IMR-90 (cell line): ENCODE data around the gene POGK. TPM values are rescaled to one million over a fixed set of nuclear protein-coding genes. Genes with fewer than 3 reads are reported as not detected.
A peak's percentile ranks its signal among the peaks of the same experiment; 100 is the strongest.
"Not testable (repeated sequence)": the region's sequence is repeated elsewhere in the genome, so short reads cannot be mapped to it uniquely, and the experiment has no call there.

Experiments used
- ATAC-seq: fragments of 200-7000 bp; cut with Tn5 transposase; 2 replicates; pipeline ENCODE4 v1.9.1; 2020; ENCODE audit warnings: low read depth, mild to moderate bottlenecking, moderate library complexity
- BruUV-seq: library from RNA; stranded (reverse); fragments of 400-500 nt; replicated peaks from 2 replicates; lab custom pipeline; 2021; lab: Mats Ljungman, UMichigan
- CTCF ChIA-PET: fragments of 300-600 bp; formaldehyde crosslinking; extraction: SDS; loops from one replicate; lab custom pipeline; 2021; ENCODE audit warnings: antibody characterized with exemption; lab: Yijun Ruan, JAX
- POLR2A ChIA-PET: fragments of 300-600 bp; sonication (Branson Sonifier 250); formaldehyde crosslinking; loops from one replicate; lab custom pipeline; 2022; ENCODE audit warnings: antibody characterized with exemption; ENCODE audit not compliant: unreplicated experiment; lab: Charles Lee
- DNase-seq: peaks from one replicate; pipeline ENCODE4 v3.0.0; 2013
- H2AFZ ChIP-seq: replicated peaks from 2 replicates; pipeline ENCODE3; 2013; ENCODE audit warnings: low read length, mild to moderate bottlenecking; ENCODE audit not compliant: poor library complexity
- H2AK5ac ChIP-seq: 2 replicates; pipeline ENCODE4 v1.6.1; 2013; ENCODE audit warnings: low read depth, low read length, inconsistent platforms
- H2AK9ac ChIP-seq: replicated peaks from 2 replicates; pipeline ENCODE3; 2013; ENCODE audit warnings: mild to moderate bottlenecking, low read depth, low read length, moderate library complexity; ENCODE audit not compliant: poor library complexity
- H2BK120ac ChIP-seq: 2 replicates; pipeline ENCODE4 v1.6.1; 2013; ENCODE audit warnings: low read depth, low read length, inconsistent platforms
- H2BK15ac ChIP-seq: 3 replicates; pipeline ENCODE4 v1.6.1; 2013; ENCODE audit warnings: low read depth, low read length, inconsistent platforms
- H2BK20ac ChIP-seq: 2 replicates; pipeline ENCODE4 v1.6.1; 2013; ENCODE audit warnings: low read depth, mild to moderate bottlenecking, inconsistent platforms, low read length, moderate library complexity
- H2BK5ac ChIP-seq: 2 replicates; pipeline ENCODE4 v1.6.1; 2013; ENCODE audit warnings: mild to moderate bottlenecking, low read depth, low read length, inconsistent platforms; ENCODE audit not compliant: poor library complexity, severe bottlenecking
- H3K14ac ChIP-seq: replicated peaks from 2 replicates; pipeline ENCODE4 v1.6.1; 2013; ENCODE audit warnings: low read depth, low read length, inconsistent platforms
- H3K18ac ChIP-seq: 2 replicates; pipeline ENCODE4 v1.6.1; 2013; ENCODE audit warnings: low read depth, low read length, control low read depth
- H3K23ac ChIP-seq: 2 replicates; pipeline ENCODE4 v1.6.1; 2013; ENCODE audit warnings: low read depth, low read length, inconsistent platforms
- H3K27ac ChIP-seq: 2 replicates; pipeline ENCODE4 v1.5.1; 2013; ENCODE audit warnings: mild to moderate bottlenecking, control low read depth, low read length; ENCODE audit not compliant: insufficient read depth
- H3K27me3 ChIP-seq: 2 replicates; pipeline ENCODE4 v1.6.1; 2013; ENCODE audit warnings: low read length; ENCODE audit not compliant: control insufficient read depth, insufficient read depth
- H3K36me3 ChIP-seq: 2 replicates; pipeline ENCODE4 v1.6.1; 2013; ENCODE audit warnings: low read length, mixed read lengths; ENCODE audit not compliant: control insufficient read depth, insufficient read depth
- H3K4ac ChIP-seq: 2 replicates; pipeline ENCODE4 v1.6.1; 2013; ENCODE audit warnings: low read depth, low read length, inconsistent platforms
- H3K4me1 ChIP-seq: 2 replicates; pipeline ENCODE4 v1.6.1; 2013; ENCODE audit warnings: low read length, mixed read lengths; ENCODE audit not compliant: control insufficient read depth, insufficient read depth
- H3K4me2 ChIP-seq: 2 replicates; pipeline ENCODE4 v1.6.1; 2013; ENCODE audit warnings: low read depth, mild to moderate bottlenecking, control low read depth, low read length, moderate library complexity
- H3K4me3 ChIP-seq: 2 replicates; pipeline ENCODE4 v1.5.1; 2013; ENCODE audit warnings: low read depth, mild to moderate bottlenecking, control low read depth, low read length, moderate library complexity; ENCODE audit not compliant: insufficient read depth
- H3K56ac ChIP-seq: 2 replicates; pipeline ENCODE4 v1.6.1; 2013; ENCODE audit warnings: low read length, inconsistent platforms; ENCODE audit not compliant: insufficient read depth; ENCODE audit errors: extremely low read depth
- H3K79me1 ChIP-seq, 2 experiments: 2 replicates each; pipeline ENCODE4 v1.6.1; 2013; ENCODE audit warnings: low read length in 2 of 2, inconsistent platforms in 1 of 2, low read depth in 1 of 2
- H3K9ac ChIP-seq: 2 replicates; pipeline ENCODE4 v1.6.1; 2013; ENCODE audit warnings: low read depth, low read length, control low read depth
- H3K9me1 ChIP-seq: 2 replicates; pipeline ENCODE4 v1.6.1; 2013; ENCODE audit warnings: low read length, inconsistent platforms; ENCODE audit not compliant: insufficient read depth
- H3K9me3 ChIP-seq: 2 replicates; pipeline ENCODE4 v1.6.1; 2013; ENCODE audit warnings: low read length; ENCODE audit not compliant: control insufficient read depth, insufficient read depth
- H4K20me1 ChIP-seq: 2 replicates; pipeline ENCODE4 v1.6.1; 2013; ENCODE audit warnings: low read length, inconsistent platforms; ENCODE audit not compliant: insufficient read depth
- H4K5ac ChIP-seq: 2 replicates; pipeline ENCODE4 v1.6.1; 2013; ENCODE audit warnings: mild to moderate bottlenecking, low read depth, low read length, control low read depth
- H4K8ac ChIP-seq, 2 experiments: 2 replicates each; pipeline ENCODE4 v1.6.1; 2013; ENCODE audit warnings: low read depth in 2 of 2, low read length in 2 of 2, control low read depth in 1 of 2, inconsistent platforms in 1 of 2
- H4K91ac ChIP-seq: 2 replicates; pipeline ENCODE4 v1.6.1; 2013; ENCODE audit warnings: low read depth, low read length, inconsistent platforms; ENCODE audit not compliant: insufficient read depth
- MXI1 ChIP-seq: IDR thresholded peaks from 2 replicates; pipeline ENCODE4 v1.6.1; 2012; ENCODE audit warnings: low read depth, mild to moderate bottlenecking, low read length, moderate library complexity, borderline replicate concordance
- WGBS, 2 experiments: methylation state at CpG; one replicate each; pipeline versions ENCODE4 v1.1.5 to v1.1.7; 2013; ENCODE audit warnings: missing lambda C conversion rate in 2 of 2; ENCODE audit not compliant: insufficient read length in 1 of 2; ENCODE audit errors: extremely low coverage in 2 of 2; 5-methylcytosine and 5-hydroxymethylcytosine counted together
- dilution Hi-C: fragments of 300-500 bp; cut with HindIII; formaldehyde crosslinking; loops from one replicate; pipeline ENCODE4 v1.14.3; 2018; ENCODE audit warnings: low sequenced_read_pairs; ENCODE audit not compliant: unreplicated experiment
- in situ Hi-C: fragments of 300-500 bp; cut with MboI; formaldehyde crosslinking; loops from 3 replicates; pipeline ENCODE4 v1.14.3; 2019; ENCODE audit warnings: low sequenced_read_pairs, inconsistent platforms, mixed read lengths
- intact Hi-C: fragments of 100-400 bp; cut with micrococcal nuclease; formaldehyde crosslinking; loops from 2 replicates; pipeline ENCODE4 v1.10.0; 2022
- polyA plus RNA-seq, 3 experiments: library from polyadenylated mRNA; depleted of rRNA; stranded (reverse); fragments of >200 nt; gene quantifications; 2 replicates each; pipeline ENCODE4 v1.2.3, GENCODE V29; 2012; ENCODE audit warnings: low replicate concordance in 1 of 3
- total RNA-seq: library from RNA; depleted of rRNA; stranded (reverse); fragments of >200 nt; gene quantifications from 2 replicates; pipeline ENCODE4 v1.2.3, GENCODE V29; 2012
- TF ChIP-seq, protein P1 (sequence below): fragments of 150-350 bp; IDR thresholded peaks from 2 replicates; pipeline ENCODE4 v1.6.1; 2017; ENCODE audit warnings: mild to moderate bottlenecking, antibody characterized with exemption, low read length, low read depth

The POGK gene
- total and polyA plus RNA-seq, 2 of the 4 experiments (the other 2 are of a cell fraction): 11.3 to 25.6 TPM

DNA sequence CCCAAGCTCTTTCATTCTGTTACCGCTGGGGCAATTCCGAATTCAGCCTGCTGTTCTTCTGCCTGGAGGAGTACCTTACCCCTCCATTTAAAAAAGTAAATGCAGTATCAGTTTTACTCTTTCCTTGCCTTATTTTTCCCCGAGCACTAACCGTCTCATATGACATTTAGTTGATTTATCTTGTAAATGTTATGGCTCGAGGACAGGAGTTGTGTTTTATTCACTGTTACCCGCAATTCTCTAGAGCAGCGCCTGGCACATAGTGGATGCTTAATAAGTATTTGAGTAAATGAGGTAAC lies 37.2 kb downstream of the POGK start:
- Histone ChIP-seq H4K20me1 (no peaks in the 10 kb centered on the region), H3K56ac (no peak overlapping the region), H4K5ac (no peak overlapping the region), H2AFZ (peak overlapping the region; percentile 96), H3K4me1 (peaks cover 2% of the 10 kb centered on the region; the same call in 1 of the 2 replicates), H4K91ac (no peak overlapping the region), H3K23ac (no peak overlapping the region), H3K79me1 (peaks cover 18 to 27% of the 10 kb centered on the region in 2 experiments), H3K9me3 (no peaks in the 10 kb centered on the region), H4K8ac (no peak overlapping the region), H2BK120ac (no peak overlapping the region), H3K27me3 (no peaks in the 10 kb centered on the region; the same call in 1 of the 2 replicates), H3K9me1 (peaks cover 5% of the 10 kb centered on the region; the same call in 1 of the 2 replicates), H3K4me3 (peak overlapping the region; percentile 88), H3K27ac (no peak overlapping the region), H3K14ac (no peak overlapping the region), H3K36me3 (no peaks in the 10 kb centered on the region; the same call in 1 of the 2 replicates), H2BK5ac (no peak overlapping the region), H2BK15ac (no peak overlapping the region), H2AK5ac (no peak overlapping the region), H3K18ac (no peak overlapping the region), H2BK20ac (no peak overlapping the region), H3K4me2 (peak overlapping the region; percentile 80), H2AK9ac (peak overlapping the region; percentile 35), H3K4ac (no peak overlapping the region), H3K9ac (peak overlapping the region; percentile 15; the same call in 1 of the 2 replicates)
- ChIA-PET POLR2A (interaction anchor here (0.6 kb wide), 1 partner anchor 38 kb away, joined by 3 read pairs; the partner anchor contains the start of gene POGK), CTCF (interaction anchor here (0.7 to 1.7 kb wide), 4 partner anchors 11 to 183 kb away, joined by 3 to 4 read pairs (median 3); no protein-coding TSS in a partner anchor)
- BruUV-seq: no TSS peak
- TF ChIP-seq MXI1: 0 out of 2 replicates have a peak, but pooled peaks have one; percentile 28
- TF ChIP-seq, protein P1, sequence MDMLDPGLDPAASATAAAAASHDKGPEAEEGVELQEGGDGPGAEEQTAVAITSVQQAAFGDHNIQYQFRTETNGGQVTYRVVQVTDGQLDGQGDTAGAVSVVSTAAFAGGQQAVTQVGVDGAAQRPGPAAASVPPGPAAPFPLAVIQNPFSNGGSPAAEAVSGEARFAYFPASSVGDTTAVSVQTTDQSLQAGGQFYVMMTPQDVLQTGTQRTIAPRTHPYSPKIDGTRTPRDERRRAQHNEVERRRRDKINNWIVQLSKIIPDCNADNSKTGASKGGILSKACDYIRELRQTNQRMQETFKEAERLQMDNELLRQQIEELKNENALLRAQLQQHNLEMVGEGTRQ: no peak
- no CpG with 5 or more reads among the region's 7 CpGs for WGBS, 2 experiments
- dilution Hi-C loops: no loop called here
- in situ Hi-C loops: no loop called here
- DNase-seq (no peak), ATAC-seq (no peak)
- intact Hi-C loops: no loop called here

DNA sequence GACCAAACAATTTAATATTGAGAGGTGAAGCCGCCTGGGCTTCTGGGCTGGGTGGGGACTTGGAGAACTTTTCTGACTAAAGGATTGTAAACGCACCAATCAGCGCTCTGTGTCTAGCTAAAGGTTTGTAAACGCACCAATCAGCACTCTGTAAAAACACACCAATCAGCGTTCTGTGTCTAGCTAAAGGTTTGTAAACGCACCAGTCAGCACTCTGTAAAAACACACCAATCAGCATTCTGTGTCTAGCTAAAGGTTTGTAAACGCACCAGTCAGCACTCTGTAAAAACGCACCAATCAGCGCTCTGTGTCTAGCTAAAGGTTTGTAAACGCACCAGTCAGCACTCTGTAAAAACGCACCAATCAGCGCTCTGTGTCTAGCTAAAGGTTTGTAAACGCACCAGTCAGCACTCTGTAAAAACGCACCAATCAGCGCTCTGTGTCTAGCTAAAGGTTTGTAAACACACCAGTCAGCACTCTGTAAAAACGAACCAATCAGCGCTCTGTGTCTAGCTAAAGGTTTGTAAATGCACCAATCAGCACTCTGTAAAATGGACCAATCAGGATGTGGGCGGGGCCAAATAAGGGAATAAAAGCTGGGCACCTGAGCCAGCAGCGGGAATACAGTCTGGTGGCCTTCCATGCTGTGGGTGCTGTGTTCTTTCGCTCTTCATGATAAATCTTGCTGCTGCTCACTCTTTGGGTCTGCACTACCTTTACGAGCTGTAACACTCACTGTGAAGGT lies 39.1 kb downstream of the POGK start:
- in situ Hi-C loops, H3K9me1 ChIP-seq, H2AFZ ChIP-seq, intact Hi-C loops, H4K8ac ChIP-seq, dilution Hi-C loops, H2BK15ac ChIP-seq, H3K56ac ChIP-seq, POLR2A ChIA-PET, H3K9ac ChIP-seq, H4K91ac ChIP-seq, H3K18ac ChIP-seq, H2BK120ac ChIP-seq, H4K5ac ChIP-seq, H3K23ac ChIP-seq, H2BK5ac ChIP-seq, H3K14ac ChIP-seq, H3K27ac ChIP-seq, H3K27me3 ChIP-seq, H2AK9ac ChIP-seq, H3K4me2 ChIP-seq, CTCF ChIA-PET, H3K36me3 ChIP-seq, H3K4ac ChIP-seq, H2AK5ac ChIP-seq, H3K4me3 ChIP-seq, H3K4me1 ChIP-seq, H3K9me3 ChIP-seq, DNase-seq, BruUV-seq, H4K20me1 ChIP-seq, ATAC-seq, H2BK20ac ChIP-seq: not testable (repeated sequence)
- H3K79me1 ChIP-seq: peaks cover 12 to 17% of the 10 kb centered on the region in 2 experiments; a peak in 3 of 4 replicates
- 83% methylated on average over 3 of the region's 21 CpGs; no CpG with 5 or more reads in 1 of the 2 experiments for WGBS, 2 experiments
